K562 (cell line): ENCODE data around the gene TXN2. TPM values are rescaled to one million over a fixed set of nuclear protein-coding genes. Genes with fewer than 3 reads are reported as not detected.

Source experiments
- GATAD2B ChIP-seq: fragments of 450-650 bp; IDR thresholded peaks from 2 replicates; pipeline ENCODE4 v1.6.1; 2017; ENCODE audit warnings: mild to moderate bottlenecking, borderline replicate concordance
- KLF6 ChIP-seq: fragments of 250-450 bp; sonication (Bioruptor Pico); IDR thresholded peaks from 2 replicates; pipeline ENCODE4 v1.4.0; 2020; ENCODE audit warnings: mild to moderate bottlenecking, moderate library complexity, borderline replicate concordance
- PHB ChIP-seq: fragments of 250-450 bp; sonication (Bioruptor Pico); IDR thresholded peaks from 2 replicates; pipeline ENCODE4 v1.5.0; 2021
- POLR3G ChIP-seq: IDR thresholded peaks from 2 replicates; pipeline ENCODE4 v1.6.1; 2011; ENCODE audit not compliant: insufficient read length, insufficient replicate concordance; ENCODE audit errors: extremely low read depth
- RBM15 ChIP-seq: fragments of 200-400 bp; formaldehyde crosslinking; IDR thresholded peaks from 2 replicates; pipeline ENCODE4 v1.6.1; 2018; ENCODE audit warnings: mild to moderate bottlenecking, low read length, moderate library complexity; ENCODE audit not compliant: insufficient read depth
- SAFB2 ChIP-seq: fragments of 200-400 bp; formaldehyde crosslinking; IDR thresholded peaks from 2 replicates; pipeline ENCODE4 v1.6.1; 2018; ENCODE audit warnings: borderline replicate concordance, low read length, low read depth, moderate library complexity; ENCODE audit not compliant: severe bottlenecking
- STAT5B ChIP-seq: fragments of 250-450 bp; sonication (Bioruptor Pico); IDR thresholded peaks from 2 replicates; pipeline ENCODE4 v1.8.0; 2021; ENCODE audit warnings: mild to moderate bottlenecking, inconsistent platforms
- TAF7 ChIP-seq: fragments of 450-650 bp; IDR thresholded peaks from 2 replicates; pipeline ENCODE4 v1.6.1; 2016; ENCODE audit warnings: missing genetic modification characterization, missing compliant biosample characterization
- TEAD2 ChIP-seq: fragments of 450-650 bp; IDR thresholded peaks from 2 replicates; pipeline ENCODE4 v1.6.1; 2016; ENCODE audit warnings: missing genetic modification characterization, control low read depth, missing compliant biosample characterization
- ZNF24 ChIP-seq: fragments of 450-650 bp; IDR thresholded peaks from 2 replicates; pipeline ENCODE4 v1.6.1; 2016
- ZNF41 ChIP-seq: fragments of 250-450 bp; sonication (Bioruptor Pico); conservative IDR thresholded peaks from 2 replicates; pipeline ENCODE4 v1.4.0; 2020; ENCODE audit warnings: mild to moderate bottlenecking
- ZNF696 ChIP-seq: fragments of 250-450 bp; sonication (Bioruptor Pico); conservative IDR thresholded peaks from 2 replicates; pipeline ENCODE4 v1.4.0; 2020; ENCODE audit warnings: mild to moderate bottlenecking, moderate library complexity
- polyA plus RNA-seq, 8 experiments: library from polyadenylated mRNA; depleted of rRNA in 4 of 8; stranded (reverse) in 5 of 8; unstranded in 3 of 8; fragments of >200 nt; fragmentation: Nextera tagmentation in 2 of 8; fragmentation: Illumina TruSeq in 1 of 8; extraction: Ambion mirVana in 2 of 8; extraction: Trizol in 1 of 8; gene quantifications; 2 replicates each; pipeline versions ENCODE4 v1.2.1 to v1.2.3, GENCODE V29; 2011 to 2014; ENCODE audit warnings: inconsistent platforms in 1 of 8, missing spikeins in 1 of 8
- total RNA-seq, 7 experiments: library from RNA; depleted of rRNA in 6 of 7; stranded (reverse); fragments of >200 nt in 6 of 7; fragmentation: Illumina TruSeq in 2 of 7; extraction: Trizol in 2 of 7; gene quantifications; 2 replicates each; pipeline versions ENCODE4 v1.2.1 to v1.2.3, GENCODE V29; 2011 to 2021; ENCODE audit warnings: low replicate concordance in 1 of 7
- TF ChIP-seq, protein P1 (sequence below): sonication (generic); formaldehyde crosslinking; IDR thresholded peaks from 2 replicates; pipeline ENCODE4 v1.8.0; 2023; ENCODE audit warnings: missing genetic modification reagents, mild to moderate bottlenecking, borderline replicate concordance
- TF ChIP-seq, protein P2 (sequence below): fragments of 250-450 bp; sonication (Bioruptor Pico); IDR thresholded peaks from 2 replicates; pipeline ENCODE4 v1.8.0; 2022; ENCODE audit warnings: moderate library complexity, mild to moderate bottlenecking, inconsistent platforms
- TF ChIP-seq, protein P3 (sequence below): fragments of 200-800 bp; sonication (Bioruptor generic); IDR thresholded peaks from 2 replicates; pipeline ENCODE4 v1.6.1; 2016; ENCODE audit warnings: missing genetic modification characterization, missing compliant biosample characterization

The TXN2 gene
- total and polyA plus RNA-seq, 9 of the 15 experiments (the other 6 are each of a cell fraction or from before 2014, with no cell fraction given): 48.5 to 399 (median 118) TPM

DNA sequence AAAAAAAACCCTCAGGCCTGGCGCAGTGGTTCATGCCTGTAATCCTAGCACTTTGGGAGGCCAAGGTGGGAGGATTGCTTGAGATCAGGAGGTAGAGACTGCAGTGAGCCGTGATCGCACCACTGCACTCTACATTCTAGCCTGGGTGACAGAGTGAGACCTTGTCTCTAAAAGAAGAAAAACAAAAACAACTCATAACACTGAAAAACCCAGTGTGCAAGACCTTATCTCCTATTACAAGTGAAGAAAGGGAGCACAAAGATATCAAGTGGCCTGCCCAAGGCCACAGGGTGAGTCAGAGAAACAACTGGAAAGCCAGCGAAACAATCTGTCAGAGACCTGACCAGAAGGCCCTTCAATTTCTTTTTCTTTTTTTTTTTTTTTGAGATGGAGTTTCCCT, 2.5 kb downstream of the TXN2 start (continued):
- TF ChIP-seq, protein P1, sequence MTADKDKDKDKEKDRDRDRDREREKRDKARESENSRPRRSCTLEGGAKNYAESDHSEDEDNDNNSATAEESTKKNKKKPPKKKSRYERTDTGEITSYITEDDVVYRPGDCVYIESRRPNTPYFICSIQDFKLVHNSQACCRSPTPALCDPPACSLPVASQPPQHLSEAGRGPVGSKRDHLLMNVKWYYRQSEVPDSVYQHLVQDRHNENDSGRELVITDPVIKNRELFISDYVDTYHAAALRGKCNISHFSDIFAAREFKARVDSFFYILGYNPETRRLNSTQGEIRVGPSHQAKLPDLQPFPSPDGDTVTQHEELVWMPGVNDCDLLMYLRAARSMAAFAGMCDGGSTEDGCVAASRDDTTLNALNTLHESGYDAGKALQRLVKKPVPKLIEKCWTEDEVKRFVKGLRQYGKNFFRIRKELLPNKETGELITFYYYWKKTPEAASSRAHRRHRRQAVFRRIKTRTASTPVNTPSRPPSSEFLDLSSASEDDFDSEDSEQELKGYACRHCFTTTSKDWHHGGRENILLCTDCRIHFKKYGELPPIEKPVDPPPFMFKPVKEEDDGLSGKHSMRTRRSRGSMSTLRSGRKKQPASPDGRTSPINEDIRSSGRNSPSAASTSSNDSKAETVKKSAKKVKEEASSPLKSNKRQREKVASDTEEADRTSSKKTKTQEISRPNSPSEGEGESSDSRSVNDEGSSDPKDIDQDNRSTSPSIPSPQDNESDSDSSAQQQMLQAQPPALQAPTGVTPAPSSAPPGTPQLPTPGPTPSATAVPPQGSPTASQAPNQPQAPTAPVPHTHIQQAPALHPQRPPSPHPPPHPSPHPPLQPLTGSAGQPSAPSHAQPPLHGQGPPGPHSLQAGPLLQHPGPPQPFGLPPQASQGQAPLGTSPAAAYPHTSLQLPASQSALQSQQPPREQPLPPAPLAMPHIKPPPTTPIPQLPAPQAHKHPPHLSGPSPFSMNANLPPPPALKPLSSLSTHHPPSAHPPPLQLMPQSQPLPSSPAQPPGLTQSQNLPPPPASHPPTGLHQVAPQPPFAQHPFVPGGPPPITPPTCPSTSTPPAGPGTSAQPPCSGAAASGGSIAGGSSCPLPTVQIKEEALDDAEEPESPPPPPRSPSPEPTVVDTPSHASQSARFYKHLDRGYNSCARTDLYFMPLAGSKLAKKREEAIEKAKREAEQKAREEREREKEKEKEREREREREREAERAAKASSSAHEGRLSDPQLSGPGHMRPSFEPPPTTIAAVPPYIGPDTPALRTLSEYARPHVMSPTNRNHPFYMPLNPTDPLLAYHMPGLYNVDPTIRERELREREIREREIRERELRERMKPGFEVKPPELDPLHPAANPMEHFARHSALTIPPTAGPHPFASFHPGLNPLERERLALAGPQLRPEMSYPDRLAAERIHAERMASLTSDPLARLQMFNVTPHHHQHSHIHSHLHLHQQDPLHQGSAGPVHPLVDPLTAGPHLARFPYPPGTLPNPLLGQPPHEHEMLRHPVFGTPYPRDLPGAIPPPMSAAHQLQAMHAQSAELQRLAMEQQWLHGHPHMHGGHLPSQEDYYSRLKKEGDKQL: no peak
- TF ChIP-seq, protein P2, sequence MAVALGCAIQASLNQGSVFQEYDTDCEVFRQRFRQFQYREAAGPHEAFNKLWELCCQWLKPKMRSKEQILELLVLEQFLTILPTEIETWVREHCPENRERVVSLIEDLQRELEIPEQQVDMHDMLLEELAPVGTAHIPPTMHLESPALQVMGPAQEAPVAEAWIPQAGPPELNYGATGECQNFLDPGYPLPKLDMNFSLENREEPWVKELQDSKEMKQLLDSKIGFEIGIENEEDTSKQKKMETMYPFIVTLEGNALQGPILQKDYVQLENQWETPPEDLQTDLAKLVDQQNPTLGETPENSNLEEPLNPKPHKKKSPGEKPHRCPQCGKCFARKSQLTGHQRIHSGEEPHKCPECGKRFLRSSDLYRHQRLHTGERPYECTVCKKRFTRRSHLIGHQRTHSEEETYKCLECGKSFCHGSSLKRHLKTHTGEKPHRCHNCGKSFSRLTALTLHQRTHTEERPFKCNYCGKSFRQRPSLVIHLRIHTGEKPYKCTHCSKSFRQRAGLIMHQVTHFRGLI: no peak
- TF ChIP-seq GATAD2B: no peak
- TF ChIP-seq RBM15: no peak
- TF ChIP-seq ZNF696 (CRISPR knock-in tag): no peak
- no peak for TF ChIP-seq SAFB2
- TF ChIP-seq STAT5B: no peak
- no peak for TF ChIP-seq ZNF41 (CRISPR knock-in tag)
- TF ChIP-seq PHB (CRISPR knock-in tag): no peak
- TF ChIP-seq KLF6 (CRISPR knock-in tag): no peak
- TF ChIP-seq, protein P3, sequence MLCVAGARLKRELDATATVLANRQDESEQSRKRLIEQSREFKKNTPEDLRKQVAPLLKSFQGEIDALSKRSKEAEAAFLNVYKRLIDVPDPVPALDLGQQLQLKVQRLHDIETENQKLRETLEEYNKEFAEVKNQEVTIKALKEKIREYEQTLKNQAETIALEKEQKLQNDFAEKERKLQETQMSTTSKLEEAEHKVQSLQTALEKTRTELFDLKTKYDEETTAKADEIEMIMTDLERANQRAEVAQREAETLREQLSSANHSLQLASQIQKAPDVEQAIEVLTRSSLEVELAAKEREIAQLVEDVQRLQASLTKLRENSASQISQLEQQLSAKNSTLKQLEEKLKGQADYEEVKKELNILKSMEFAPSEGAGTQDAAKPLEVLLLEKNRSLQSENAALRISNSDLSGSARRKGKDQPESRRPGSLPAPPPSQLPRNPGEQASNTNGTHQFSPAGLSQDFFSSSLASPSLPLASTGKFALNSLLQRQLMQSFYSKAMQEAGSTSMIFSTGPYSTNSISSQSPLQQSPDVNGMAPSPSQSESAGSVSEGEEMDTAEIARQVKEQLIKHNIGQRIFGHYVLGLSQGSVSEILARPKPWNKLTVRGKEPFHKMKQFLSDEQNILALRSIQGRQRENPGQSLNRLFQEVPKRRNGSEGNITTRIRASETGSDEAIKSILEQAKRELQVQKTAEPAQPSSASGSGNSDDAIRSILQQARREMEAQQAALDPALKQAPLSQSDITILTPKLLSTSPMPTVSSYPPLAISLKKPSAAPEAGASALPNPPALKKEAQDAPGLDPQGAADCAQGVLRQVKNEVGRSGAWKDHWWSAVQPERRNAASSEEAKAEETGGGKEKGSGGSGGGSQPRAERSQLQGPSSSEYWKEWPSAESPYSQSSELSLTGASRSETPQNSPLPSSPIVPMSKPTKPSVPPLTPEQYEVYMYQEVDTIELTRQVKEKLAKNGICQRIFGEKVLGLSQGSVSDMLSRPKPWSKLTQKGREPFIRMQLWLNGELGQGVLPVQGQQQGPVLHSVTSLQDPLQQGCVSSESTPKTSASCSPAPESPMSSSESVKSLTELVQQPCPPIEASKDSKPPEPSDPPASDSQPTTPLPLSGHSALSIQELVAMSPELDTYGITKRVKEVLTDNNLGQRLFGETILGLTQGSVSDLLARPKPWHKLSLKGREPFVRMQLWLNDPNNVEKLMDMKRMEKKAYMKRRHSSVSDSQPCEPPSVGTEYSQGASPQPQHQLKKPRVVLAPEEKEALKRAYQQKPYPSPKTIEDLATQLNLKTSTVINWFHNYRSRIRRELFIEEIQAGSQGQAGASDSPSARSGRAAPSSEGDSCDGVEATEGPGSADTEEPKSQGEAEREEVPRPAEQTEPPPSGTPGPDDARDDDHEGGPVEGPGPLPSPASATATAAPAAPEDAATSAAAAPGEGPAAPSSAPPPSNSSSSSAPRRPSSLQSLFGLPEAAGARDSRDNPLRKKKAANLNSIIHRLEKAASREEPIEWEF: no peak
- TF ChIP-seq TEAD2 (tag): no peak
- TF ChIP-seq ZNF24: 0 out of 2 replicates have a peak, but pooled peaks have one; percentile 45
- no peak for TF ChIP-seq TAF7
- no peak for TF ChIP-seq POLR3G
